Retina (tissue), 1 donor: Measurements from ENCODE around the gene DHX35.
A peak's percentile ranks its signal among the peaks of the same experiment; 100 is the strongest.

Experiments
- DNase-seq: peaks from one replicate; pipeline ENCODE4 v3.0.0-alpha.2; 2016

Gene DHX35

GRCh38 chr20:39032997-39033396, 70.9 kb downstream of the DHX35 start:
- no peak for DNase-seq

- DNase-seq, result no peak
Observed at GRCh38 chr20:39036011-39036410, 73.9 kb downstream of the DHX35 start.

- DNase-seq, result no peak
Observed at GRCh38 chr20:39036851-39037250, 74.7 kb downstream of the DHX35 start.

- no peak for DNase-seq
Observed at GRCh38 chr20:39038047-39038446, 75.9 kb downstream of the DHX35 start.

GRCh38 chr20:39038495-39038894, 76.4 kb downstream of the DHX35 start:
- no peak for DNase-seq

GRCh38 chr20:39039261-39039660, 77.1 kb downstream of the DHX35 start:
- DNase-seq, result no peak

- no peak for DNase-seq
Observed at GRCh38 chr20:39040116-39040515, 78.0 kb downstream of the DHX35 start.

- no peak for DNase-seq
Observed at GRCh38 chr20:39041067-39041466, 78.9 kb downstream of the DHX35 start.

- DNase-seq, result no peak
Observed at GRCh38 chr20:39042279-39043150, 80.4 kb downstream of the DHX35 start.

GRCh38 chr20:39044501-39044900, 82.4 kb downstream of the DHX35 start:
- no peak for DNase-seq

- no peak for DNase-seq
Observed at GRCh38 chr20:39045676-39046075, 83.5 kb downstream of the DHX35 start.

- DNase-seq, result no peak
Observed at GRCh38 chr20:39047417-39047985, 85.4 kb downstream of the DHX35 start.

- peak; percentile 73 for DNase-seq
Observed at GRCh38 chr20:39048000-39048696, 86.0 kb downstream of the DHX35 start.

- DNase-seq, result no peak
Observed at GRCh38 chr20:39049148-39049547, 87.0 kb downstream of the DHX35 start.

- DNase-seq, result peak; percentile 95
Observed at GRCh38 chr20:39049684-39050554, 87.8 kb downstream of the DHX35 start.

GRCh38 chr20:39050555-39050902, 88.4 kb downstream of the DHX35 start:
- DNase-seq, result no peak

- no peak for DNase-seq
Observed at GRCh38 chr20:39052676-39053075, 90.5 kb downstream of the DHX35 start.

- DNase-seq, result no peak
Observed at GRCh38 chr20:39057143-39057542, 95.0 kb downstream of the DHX35 start.

- DNase-seq, result no peak
Observed at GRCh38 chr20:39057911-39058310, 95.8 kb downstream of the DHX35 start.

- DNase-seq, result no peak
Observed at GRCh38 chr20:39059036-39059435, 96.9 kb downstream of the DHX35 start.

- DNase-seq, result peak; percentile 48
Observed at GRCh38 chr20:39066471-39067242, 104.5 kb downstream of the DHX35 start.
